IMR-90 (cell line): Measurements from ENCODE around the gene VAV1. TPM values are rescaled to one million over a fixed set of nuclear protein-coding genes. Genes with fewer than 3 reads are reported as not detected.

ENCODE experiments used
- ATAC-seq: fragments of 200-7000 bp; cut with Tn5 transposase; 2 replicates; pipeline ENCODE4 v1.9.1; 2020; ENCODE audit warnings: low read depth, mild to moderate bottlenecking, moderate library complexity
- BruUV-seq: library from RNA; stranded (reverse); fragments of 400-500 nt; replicated peaks from 2 replicates; lab custom pipeline; 2021; lab: Mats Ljungman, UMichigan
- CTCF ChIA-PET: fragments of 300-600 bp; formaldehyde crosslinking; extraction: SDS; loops from one replicate; lab custom pipeline; 2021; ENCODE audit warnings: antibody characterized with exemption; lab: Yijun Ruan, JAX
- POLR2A ChIA-PET: fragments of 300-600 bp; sonication (Branson Sonifier 250); formaldehyde crosslinking; loops from one replicate; lab custom pipeline; 2022; ENCODE audit warnings: antibody characterized with exemption; ENCODE audit not compliant: unreplicated experiment; lab: Charles Lee
- DNase-seq: peaks from one replicate; pipeline ENCODE4 v3.0.0; 2013
- H2AFZ ChIP-seq: replicated peaks from 2 replicates; pipeline ENCODE3; 2013; ENCODE audit warnings: low read length, mild to moderate bottlenecking; ENCODE audit not compliant: poor library complexity
- H2AK5ac ChIP-seq: 2 replicates; pipeline ENCODE4 v1.6.1; 2013; ENCODE audit warnings: low read depth, low read length, inconsistent platforms
- H2AK9ac ChIP-seq: replicated peaks from 2 replicates; pipeline ENCODE3; 2013; ENCODE audit warnings: mild to moderate bottlenecking, low read depth, low read length, moderate library complexity; ENCODE audit not compliant: poor library complexity
- H2BK120ac ChIP-seq: 2 replicates; pipeline ENCODE4 v1.6.1; 2013; ENCODE audit warnings: low read depth, low read length, inconsistent platforms
- H2BK15ac ChIP-seq: 3 replicates; pipeline ENCODE4 v1.6.1; 2013; ENCODE audit warnings: low read depth, low read length, inconsistent platforms
- H2BK20ac ChIP-seq: 2 replicates; pipeline ENCODE4 v1.6.1; 2013; ENCODE audit warnings: low read depth, mild to moderate bottlenecking, inconsistent platforms, low read length, moderate library complexity
- H2BK5ac ChIP-seq: 2 replicates; pipeline ENCODE4 v1.6.1; 2013; ENCODE audit warnings: mild to moderate bottlenecking, low read depth, low read length, inconsistent platforms; ENCODE audit not compliant: poor library complexity, severe bottlenecking
- H3K14ac ChIP-seq: replicated peaks from 2 replicates; pipeline ENCODE4 v1.6.1; 2013; ENCODE audit warnings: low read depth, low read length, inconsistent platforms
- H3K18ac ChIP-seq: 2 replicates; pipeline ENCODE4 v1.6.1; 2013; ENCODE audit warnings: low read depth, low read length, control low read depth
- H3K23ac ChIP-seq: 2 replicates; pipeline ENCODE4 v1.6.1; 2013; ENCODE audit warnings: low read depth, low read length, inconsistent platforms
- H3K27ac ChIP-seq: 2 replicates; pipeline ENCODE4 v1.5.1; 2013; ENCODE audit warnings: mild to moderate bottlenecking, control low read depth, low read length; ENCODE audit not compliant: insufficient read depth
- H3K27me3 ChIP-seq: 2 replicates; pipeline ENCODE4 v1.6.1; 2013; ENCODE audit warnings: low read length; ENCODE audit not compliant: control insufficient read depth, insufficient read depth
- H3K36me3 ChIP-seq: 2 replicates; pipeline ENCODE4 v1.6.1; 2013; ENCODE audit warnings: low read length, mixed read lengths; ENCODE audit not compliant: control insufficient read depth, insufficient read depth
- H3K4ac ChIP-seq: 2 replicates; pipeline ENCODE4 v1.6.1; 2013; ENCODE audit warnings: low read depth, low read length, inconsistent platforms
- H3K4me1 ChIP-seq: 2 replicates; pipeline ENCODE4 v1.6.1; 2013; ENCODE audit warnings: low read length, mixed read lengths; ENCODE audit not compliant: control insufficient read depth, insufficient read depth
- H3K4me2 ChIP-seq: 2 replicates; pipeline ENCODE4 v1.6.1; 2013; ENCODE audit warnings: low read depth, mild to moderate bottlenecking, control low read depth, low read length, moderate library complexity
- H3K4me3 ChIP-seq: 2 replicates; pipeline ENCODE4 v1.5.1; 2013; ENCODE audit warnings: low read depth, mild to moderate bottlenecking, control low read depth, low read length, moderate library complexity; ENCODE audit not compliant: insufficient read depth
- H3K56ac ChIP-seq: 2 replicates; pipeline ENCODE4 v1.6.1; 2013; ENCODE audit warnings: low read length, inconsistent platforms; ENCODE audit not compliant: insufficient read depth; ENCODE audit errors: extremely low read depth
- H3K79me1 ChIP-seq, 2 experiments: 2 replicates each; pipeline ENCODE4 v1.6.1; 2013; ENCODE audit warnings: low read length in 2 of 2, inconsistent platforms in 1 of 2, low read depth in 1 of 2
- H3K9ac ChIP-seq: 2 replicates; pipeline ENCODE4 v1.6.1; 2013; ENCODE audit warnings: low read depth, low read length, control low read depth
- H3K9me1 ChIP-seq: 2 replicates; pipeline ENCODE4 v1.6.1; 2013; ENCODE audit warnings: low read length, inconsistent platforms; ENCODE audit not compliant: insufficient read depth
- H3K9me3 ChIP-seq: 2 replicates; pipeline ENCODE4 v1.6.1; 2013; ENCODE audit warnings: low read length; ENCODE audit not compliant: control insufficient read depth, insufficient read depth
- H4K20me1 ChIP-seq: 2 replicates; pipeline ENCODE4 v1.6.1; 2013; ENCODE audit warnings: low read length, inconsistent platforms; ENCODE audit not compliant: insufficient read depth
- H4K5ac ChIP-seq: 2 replicates; pipeline ENCODE4 v1.6.1; 2013; ENCODE audit warnings: mild to moderate bottlenecking, low read depth, low read length, control low read depth
- H4K8ac ChIP-seq, 2 experiments: 2 replicates each; pipeline ENCODE4 v1.6.1; 2013; ENCODE audit warnings: low read depth in 2 of 2, low read length in 2 of 2, control low read depth in 1 of 2, inconsistent platforms in 1 of 2
- H4K91ac ChIP-seq: 2 replicates; pipeline ENCODE4 v1.6.1; 2013; ENCODE audit warnings: low read depth, low read length, inconsistent platforms; ENCODE audit not compliant: insufficient read depth
- BHLHE40 ChIP-seq: fragments of 150-350 bp; IDR thresholded peaks from 2 replicates; pipeline ENCODE4 v1.6.1; 2016; ENCODE audit warnings: mild to moderate bottlenecking, low read depth, low read length
- CEBPB ChIP-seq: IDR thresholded peaks from 2 replicates; pipeline ENCODE4 v1.6.1; 2012; ENCODE audit warnings: low read depth, low read length, improper control_type of control experiment
- CHD1 ChIP-seq: IDR thresholded peaks from 2 replicates; pipeline ENCODE4 v1.6.1; 2012; ENCODE audit warnings: low read depth, low read length, improper control_type of control experiment
- FOS ChIP-seq: fragments of 150-350 bp; IDR thresholded peaks from 2 replicates; pipeline ENCODE4 v1.6.1; 2016; ENCODE audit warnings: low read depth, low read length
- MAFK ChIP-seq: IDR thresholded peaks from 2 replicates; pipeline ENCODE4 v1.6.1; 2012; ENCODE audit warnings: low read depth, low read length, improper control_type of control experiment
- MAZ ChIP-seq: IDR thresholded peaks from 2 replicates; pipeline ENCODE4 v1.6.1; 2012; ENCODE audit warnings: low read depth, mild to moderate bottlenecking, low read length, improper control_type of control experiment, moderate library complexity, borderline replicate concordance
- MXI1 ChIP-seq: IDR thresholded peaks from 2 replicates; pipeline ENCODE4 v1.6.1; 2012; ENCODE audit warnings: low read depth, mild to moderate bottlenecking, low read length, moderate library complexity, borderline replicate concordance
- NFE2L2 ChIP-seq: fragments of 150-350 bp; IDR thresholded peaks from 2 replicates; pipeline ENCODE4 v1.6.1; 2016; ENCODE audit warnings: low read depth, mild to moderate bottlenecking, low read length
- POLR2A ChIP-seq: IDR thresholded peaks from 2 replicates; pipeline ENCODE4 v1.6.1; 2012; ENCODE audit warnings: mild to moderate bottlenecking, low read depth, low read length
- RAD21 ChIP-seq: IDR thresholded peaks from 2 replicates; pipeline ENCODE4 v1.6.1; 2012; ENCODE audit warnings: low read length, improper control_type of control experiment
- RCOR1 ChIP-seq: IDR thresholded peaks from 2 replicates; pipeline ENCODE4 v1.6.1; 2012; ENCODE audit warnings: mild to moderate bottlenecking, low read length, improper control_type of control experiment; ENCODE audit not compliant: insufficient replicate concordance
- RFX5 ChIP-seq: IDR thresholded peaks from 2 replicates; pipeline ENCODE4 v1.8.0; 2012; ENCODE audit warnings: low read depth, mild to moderate bottlenecking, low read length, moderate library complexity
- SMC3 ChIP-seq: fragments of 150-350 bp; IDR thresholded peaks from 2 replicates; pipeline ENCODE4 v1.6.1; 2016; ENCODE audit warnings: low read depth, mild to moderate bottlenecking, antibody characterized with exemption, low read length, moderate library complexity
- WGBS, 2 experiments: methylation state at CpG; one replicate each; pipeline versions ENCODE4 v1.1.5 to v1.1.7; 2013; ENCODE audit warnings: missing lambda C conversion rate in 2 of 2; ENCODE audit not compliant: insufficient read length in 1 of 2; ENCODE audit errors: extremely low coverage in 2 of 2; 5-methylcytosine and 5-hydroxymethylcytosine counted together
- dilution Hi-C: fragments of 300-500 bp; cut with HindIII; formaldehyde crosslinking; loops from one replicate; pipeline ENCODE4 v1.14.3; 2018; ENCODE audit warnings: low sequenced_read_pairs; ENCODE audit not compliant: unreplicated experiment
- in situ Hi-C: fragments of 300-500 bp; cut with MboI; formaldehyde crosslinking; loops from 3 replicates; pipeline ENCODE4 v1.14.3; 2019; ENCODE audit warnings: low sequenced_read_pairs, inconsistent platforms, mixed read lengths
- intact Hi-C: fragments of 100-400 bp; cut with micrococcal nuclease; formaldehyde crosslinking; loops from 2 replicates; pipeline ENCODE4 v1.10.0; 2022
- polyA plus RNA-seq, 3 experiments: library from polyadenylated mRNA; depleted of rRNA; stranded (reverse); fragments of >200 nt; gene quantifications; 2 replicates each; pipeline ENCODE4 v1.2.3, GENCODE V29; 2012; ENCODE audit warnings: low replicate concordance in 1 of 3
- total RNA-seq: library from RNA; depleted of rRNA; stranded (reverse); fragments of >200 nt; gene quantifications from 2 replicates; pipeline ENCODE4 v1.2.3, GENCODE V29; 2012
- TF ChIP-seq, protein P1 (sequence below): fragments of 150-350 bp; IDR thresholded peaks from 2 replicates; pipeline ENCODE4 v1.6.1; 2017; ENCODE audit warnings: mild to moderate bottlenecking, antibody characterized with exemption, low read length, low read depth
- TF ChIP-seq, protein P2 (sequence below): conservative IDR thresholded peaks from 2 replicates; pipeline ENCODE4 v1.5.1; 2012; ENCODE audit warnings: mild to moderate bottlenecking, low read depth, low read length, improper control_type of control experiment
- TF ChIP-seq, protein P3 (sequence below): fragments of 150-350 bp; IDR thresholded peaks from 2 replicates; pipeline ENCODE4 v1.6.1; 2016; ENCODE audit warnings: low read depth, mild to moderate bottlenecking, low read length, moderate library complexity, borderline replicate concordance

Gene VAV1
- total and polyA plus RNA-seq, 2 of the 4 experiments (the other 2 are of a cell fraction) = not detected

DNA sequence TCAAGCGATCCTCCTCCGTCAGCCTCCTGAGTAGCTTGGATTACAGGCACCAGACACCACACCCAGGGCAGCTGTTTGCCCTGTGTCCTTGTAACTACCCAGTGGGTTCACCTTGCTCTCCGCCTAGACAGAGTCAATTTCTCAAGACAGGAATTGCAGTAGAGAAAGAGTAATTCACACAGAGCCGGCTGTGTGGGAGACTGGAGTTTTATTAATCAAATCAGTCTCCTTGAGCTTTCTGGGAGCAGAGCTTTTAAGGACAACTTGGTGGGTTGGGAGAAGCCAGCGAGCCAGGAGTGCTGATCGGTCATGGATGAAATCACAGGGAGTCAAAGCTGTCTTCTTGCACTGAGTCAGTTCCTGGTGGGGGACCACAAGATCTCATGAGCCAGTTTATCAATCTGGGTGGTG lies 94.2 kb downstream of the VAV1 start:
- BruUV-seq = no TSS peak
- in situ Hi-C loops = loop anchor here (10.0 to 25.0 kb wide), 2 partner anchors 132 to 729 kb away; partner anchors contain the start of genes ACSBG2, GPR108 and TRIP10
- 6% methylated on average over 2 of the region's 6 CpGs; no CpG with 5 or more reads in 1 of the 2 experiments for WGBS, 2 experiments

More for the DNA sequence above, 94.2 kb downstream of the VAV1 start:
- Histone ChIP-seq H3K9me3 (no peaks in the 10 kb centered on the region), H3K56ac (no peak overlapping the region), H2BK120ac (no peak overlapping the region), H3K27ac (no peak overlapping the region), H2AK5ac (no peak overlapping the region), H3K9me1 (no peaks in the 10 kb centered on the region), H3K14ac (no peak overlapping the region), H2BK5ac (no peak overlapping the region), H2AFZ (no peak overlapping the region), H3K4me1 (no peaks in the 10 kb centered on the region), H4K5ac (no peak overlapping the region), H4K20me1 (no peaks in the 10 kb centered on the region), H3K4me3 (no peak overlapping the region), H3K79me1 (no peaks in the 10 kb centered on the region), H3K27me3 (no peaks in the 10 kb centered on the region), H2BK20ac (no peak overlapping the region), H3K4ac (no peak overlapping the region), H4K8ac (no peak overlapping the region), H3K36me3 (no peaks in the 10 kb centered on the region), H3K23ac (no peak overlapping the region), H3K9ac (no peak overlapping the region), H2AK9ac (no peak overlapping the region), H3K18ac (no peak overlapping the region), H2BK15ac (no peak overlapping the region), H4K91ac (no peak overlapping the region), H3K4me2 (no peak overlapping the region)
- no peak for TF ChIP-seq BHLHE40
- no peak for TF ChIP-seq MAFK
- TF ChIP-seq RFX5 = no peak
- no peak for TF ChIP-seq SMC3
- TF ChIP-seq FOS = no peak
- no peak for TF ChIP-seq MXI1
- no peak for TF ChIP-seq RAD21
- no peak for TF ChIP-seq RCOR1
- TF ChIP-seq, protein P1, sequence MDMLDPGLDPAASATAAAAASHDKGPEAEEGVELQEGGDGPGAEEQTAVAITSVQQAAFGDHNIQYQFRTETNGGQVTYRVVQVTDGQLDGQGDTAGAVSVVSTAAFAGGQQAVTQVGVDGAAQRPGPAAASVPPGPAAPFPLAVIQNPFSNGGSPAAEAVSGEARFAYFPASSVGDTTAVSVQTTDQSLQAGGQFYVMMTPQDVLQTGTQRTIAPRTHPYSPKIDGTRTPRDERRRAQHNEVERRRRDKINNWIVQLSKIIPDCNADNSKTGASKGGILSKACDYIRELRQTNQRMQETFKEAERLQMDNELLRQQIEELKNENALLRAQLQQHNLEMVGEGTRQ = no peak
- no peak for TF ChIP-seq MAZ
- TF ChIP-seq CEBPB = no peak
- no peak for TF ChIP-seq CHD1
- TF ChIP-seq, protein P2, sequence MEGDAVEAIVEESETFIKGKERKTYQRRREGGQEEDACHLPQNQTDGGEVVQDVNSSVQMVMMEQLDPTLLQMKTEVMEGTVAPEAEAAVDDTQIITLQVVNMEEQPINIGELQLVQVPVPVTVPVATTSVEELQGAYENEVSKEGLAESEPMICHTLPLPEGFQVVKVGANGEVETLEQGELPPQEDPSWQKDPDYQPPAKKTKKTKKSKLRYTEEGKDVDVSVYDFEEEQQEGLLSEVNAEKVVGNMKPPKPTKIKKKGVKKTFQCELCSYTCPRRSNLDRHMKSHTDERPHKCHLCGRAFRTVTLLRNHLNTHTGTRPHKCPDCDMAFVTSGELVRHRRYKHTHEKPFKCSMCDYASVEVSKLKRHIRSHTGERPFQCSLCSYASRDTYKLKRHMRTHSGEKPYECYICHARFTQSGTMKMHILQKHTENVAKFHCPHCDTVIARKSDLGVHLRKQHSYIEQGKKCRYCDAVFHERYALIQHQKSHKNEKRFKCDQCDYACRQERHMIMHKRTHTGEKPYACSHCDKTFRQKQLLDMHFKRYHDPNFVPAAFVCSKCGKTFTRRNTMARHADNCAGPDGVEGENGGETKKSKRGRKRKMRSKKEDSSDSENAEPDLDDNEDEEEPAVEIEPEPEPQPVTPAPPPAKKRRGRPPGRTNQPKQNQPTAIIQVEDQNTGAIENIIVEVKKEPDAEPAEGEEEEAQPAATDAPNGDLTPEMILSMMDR = no peak
- TF ChIP-seq, protein P3, sequence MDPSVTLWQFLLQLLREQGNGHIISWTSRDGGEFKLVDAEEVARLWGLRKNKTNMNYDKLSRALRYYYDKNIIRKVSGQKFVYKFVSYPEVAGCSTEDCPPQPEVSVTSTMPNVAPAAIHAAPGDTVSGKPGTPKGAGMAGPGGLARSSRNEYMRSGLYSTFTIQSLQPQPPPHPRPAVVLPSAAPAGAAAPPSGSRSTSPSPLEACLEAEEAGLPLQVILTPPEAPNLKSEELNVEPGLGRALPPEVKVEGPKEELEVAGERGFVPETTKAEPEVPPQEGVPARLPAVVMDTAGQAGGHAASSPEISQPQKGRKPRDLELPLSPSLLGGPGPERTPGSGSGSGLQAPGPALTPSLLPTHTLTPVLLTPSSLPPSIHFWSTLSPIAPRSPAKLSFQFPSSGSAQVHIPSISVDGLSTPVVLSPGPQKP = no peak
- TF ChIP-seq NFE2L2 = no peak
- no peak for TF ChIP-seq POLR2A
- ChIA-PET CTCF (no interaction called here), POLR2A (no interaction called here)
- intact Hi-C loops (no loop called here), dilution Hi-C loops (no loop called here)
- ATAC-seq (no peak), DNase-seq (no peak)
